Fibroblast of the aortic adventitia (primary cell): ENCODE results near the gene NOTCH1. TPM values are rescaled to one million over a fixed set of nuclear protein-coding genes. Genes with fewer than 3 reads are reported as not detected.

Experiments used
- DNase-seq: peaks from one replicate; pipeline ENCODE4 v3.0.0-alpha.2; 2010; ENCODE audit warnings: low read depth
- H3K4me3 ChIP-seq: 2 replicates; pipeline ENCODE4 v1.5.1; 2011; ENCODE audit warnings: low read depth, mild to moderate bottlenecking, control low read depth, low read length, moderate library complexity
- total RNA-seq: library from RNA; depleted of rRNA; stranded (reverse); fragments of >200 nt; gene quantifications from 2 replicates; pipeline ENCODE4 v1.2.3, GENCODE V29; 2012; ENCODE audit warnings: low replicate concordance
- TF ChIP-seq, protein P1 (sequence below): IDR thresholded peaks from 2 replicates; pipeline ENCODE4 v1.5.1; 2011; ENCODE audit warnings: mild to moderate bottlenecking, low read length, control low read depth, inconsistent platforms; ENCODE audit not compliant: insufficient read depth

The NOTCH1 gene
- total RNA-seq, 1 donor, result 8.8 TPM

DNA sequence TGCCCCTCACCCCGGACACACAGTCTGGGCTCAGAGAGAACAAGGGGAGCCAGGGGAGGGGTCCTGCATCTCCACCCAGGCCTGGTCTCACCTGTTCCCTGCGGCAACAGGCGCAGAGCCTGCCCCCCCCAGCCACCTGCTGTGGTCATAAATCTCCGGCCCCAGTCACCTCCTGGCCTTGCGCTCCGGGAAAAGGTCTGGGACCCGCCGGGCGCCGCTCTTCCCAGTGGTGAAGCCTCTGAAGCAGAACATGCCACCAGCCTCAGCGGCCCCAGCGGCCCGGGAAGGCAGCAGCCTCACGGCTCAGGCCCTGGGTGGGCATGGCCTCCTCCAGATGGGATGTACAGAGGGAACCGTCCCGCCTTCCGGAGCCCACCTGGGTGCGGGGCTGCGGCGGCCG lies 20.6 kb downstream of the NOTCH1 start:
- H3K4me3 ChIP-seq, result no peak overlapping the region
- TF ChIP-seq, protein P1, sequence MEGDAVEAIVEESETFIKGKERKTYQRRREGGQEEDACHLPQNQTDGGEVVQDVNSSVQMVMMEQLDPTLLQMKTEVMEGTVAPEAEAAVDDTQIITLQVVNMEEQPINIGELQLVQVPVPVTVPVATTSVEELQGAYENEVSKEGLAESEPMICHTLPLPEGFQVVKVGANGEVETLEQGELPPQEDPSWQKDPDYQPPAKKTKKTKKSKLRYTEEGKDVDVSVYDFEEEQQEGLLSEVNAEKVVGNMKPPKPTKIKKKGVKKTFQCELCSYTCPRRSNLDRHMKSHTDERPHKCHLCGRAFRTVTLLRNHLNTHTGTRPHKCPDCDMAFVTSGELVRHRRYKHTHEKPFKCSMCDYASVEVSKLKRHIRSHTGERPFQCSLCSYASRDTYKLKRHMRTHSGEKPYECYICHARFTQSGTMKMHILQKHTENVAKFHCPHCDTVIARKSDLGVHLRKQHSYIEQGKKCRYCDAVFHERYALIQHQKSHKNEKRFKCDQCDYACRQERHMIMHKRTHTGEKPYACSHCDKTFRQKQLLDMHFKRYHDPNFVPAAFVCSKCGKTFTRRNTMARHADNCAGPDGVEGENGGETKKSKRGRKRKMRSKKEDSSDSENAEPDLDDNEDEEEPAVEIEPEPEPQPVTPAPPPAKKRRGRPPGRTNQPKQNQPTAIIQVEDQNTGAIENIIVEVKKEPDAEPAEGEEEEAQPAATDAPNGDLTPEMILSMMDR, result no peak
- no peak for DNase-seq

DNA sequence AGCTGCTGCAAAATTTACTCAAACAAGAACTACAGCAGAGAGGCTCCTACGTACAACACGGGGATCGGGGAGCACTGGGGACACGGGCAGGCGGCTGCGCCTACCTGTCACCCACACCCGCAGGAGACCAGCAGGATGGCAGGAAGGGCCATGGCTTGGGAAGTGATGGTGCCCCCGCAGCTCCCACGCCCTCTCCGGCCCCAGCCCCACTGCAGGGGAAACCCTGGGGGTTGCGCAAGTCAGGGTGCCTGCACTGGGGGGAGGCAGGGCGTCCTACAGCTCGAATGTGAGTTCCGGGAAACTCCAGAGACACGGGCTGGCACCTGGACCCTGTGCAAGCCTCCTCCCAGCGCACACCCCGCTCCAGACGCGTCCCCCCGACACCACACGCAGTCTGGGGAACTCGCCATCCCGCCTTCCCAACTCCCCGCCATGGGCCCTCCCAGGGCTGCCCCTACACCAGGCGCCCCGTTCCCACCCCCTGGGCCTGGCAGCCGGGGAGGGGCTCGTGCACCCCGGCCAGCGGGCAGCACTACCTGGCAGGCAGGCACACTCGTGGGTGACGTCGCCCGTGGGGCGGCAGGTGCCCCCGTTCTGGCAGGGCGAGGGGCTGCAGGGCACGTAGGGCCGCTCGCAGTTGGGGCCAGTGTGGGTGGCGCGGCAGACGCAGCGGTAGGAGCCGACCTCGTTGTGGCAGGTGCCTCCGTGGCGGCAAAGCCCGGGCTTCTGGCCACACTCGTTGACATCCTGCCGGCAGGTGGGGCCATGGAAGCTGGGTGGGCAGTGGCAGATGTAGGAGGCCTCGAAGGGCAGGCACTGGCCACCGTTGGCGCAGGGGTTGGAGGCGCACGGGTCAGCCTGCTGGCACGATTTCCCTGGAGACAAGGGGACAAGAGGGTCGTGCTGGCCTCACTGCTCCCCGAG lies 23.3 kb downstream of the NOTCH1 start:
- H3K4me3 ChIP-seq, result no peak overlapping the region
- no peak for DNase-seq
- TF ChIP-seq, protein P1, result no peak

DNA sequence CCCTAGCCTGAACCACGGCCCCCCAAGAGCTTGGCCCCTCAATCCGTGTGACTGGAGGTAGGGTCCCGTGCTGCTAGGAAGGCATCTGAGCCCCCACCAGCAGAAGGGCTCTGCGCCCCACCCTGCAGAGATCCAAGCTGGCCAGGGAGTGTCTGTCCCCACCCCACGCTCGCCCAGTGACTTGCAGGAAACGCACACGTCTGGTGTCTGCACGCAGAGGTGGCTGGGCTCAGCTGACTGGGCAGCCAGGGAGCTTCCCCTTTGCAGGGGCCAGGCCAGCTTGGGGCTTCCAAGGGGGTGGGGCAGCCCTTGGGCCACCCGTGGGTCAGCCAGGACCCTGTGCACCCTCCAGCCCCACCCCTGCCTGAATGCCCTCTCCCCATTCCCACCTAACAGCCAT lies 24.3 kb downstream of the NOTCH1 start:
- H3K4me3 ChIP-seq, result no peak overlapping the region
- TF ChIP-seq, protein P1, result no peak
- no peak for DNase-seq

DNA sequence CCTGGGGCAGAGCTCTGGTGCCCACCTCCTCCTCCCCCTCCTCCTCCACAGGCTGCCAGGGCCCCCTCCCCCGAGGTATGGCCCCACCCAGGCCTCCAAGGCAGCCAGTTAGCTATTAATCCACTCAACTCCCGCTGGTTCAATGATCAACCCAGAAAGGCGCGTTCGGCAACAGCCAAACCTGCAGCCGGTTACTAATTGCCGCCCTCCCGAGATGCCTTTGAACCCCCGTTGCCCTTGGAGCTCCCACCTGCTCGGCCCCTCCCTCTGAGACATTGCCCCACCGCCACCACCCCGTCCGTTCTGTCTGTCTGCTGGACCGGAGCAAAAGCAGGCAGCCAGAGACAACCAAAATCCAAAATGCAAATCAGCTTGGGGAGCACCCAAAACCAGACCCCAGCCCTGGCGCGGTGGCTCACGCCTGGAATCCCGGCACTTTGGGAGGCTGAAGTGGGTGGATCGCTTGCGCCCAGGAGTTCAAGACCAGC lies 25.8 kb downstream of the NOTCH1 start:
- TF ChIP-seq, protein P1, result no peak
- DNase-seq, result no peak
- H3K4me3 ChIP-seq, result no peak overlapping the region

DNA sequence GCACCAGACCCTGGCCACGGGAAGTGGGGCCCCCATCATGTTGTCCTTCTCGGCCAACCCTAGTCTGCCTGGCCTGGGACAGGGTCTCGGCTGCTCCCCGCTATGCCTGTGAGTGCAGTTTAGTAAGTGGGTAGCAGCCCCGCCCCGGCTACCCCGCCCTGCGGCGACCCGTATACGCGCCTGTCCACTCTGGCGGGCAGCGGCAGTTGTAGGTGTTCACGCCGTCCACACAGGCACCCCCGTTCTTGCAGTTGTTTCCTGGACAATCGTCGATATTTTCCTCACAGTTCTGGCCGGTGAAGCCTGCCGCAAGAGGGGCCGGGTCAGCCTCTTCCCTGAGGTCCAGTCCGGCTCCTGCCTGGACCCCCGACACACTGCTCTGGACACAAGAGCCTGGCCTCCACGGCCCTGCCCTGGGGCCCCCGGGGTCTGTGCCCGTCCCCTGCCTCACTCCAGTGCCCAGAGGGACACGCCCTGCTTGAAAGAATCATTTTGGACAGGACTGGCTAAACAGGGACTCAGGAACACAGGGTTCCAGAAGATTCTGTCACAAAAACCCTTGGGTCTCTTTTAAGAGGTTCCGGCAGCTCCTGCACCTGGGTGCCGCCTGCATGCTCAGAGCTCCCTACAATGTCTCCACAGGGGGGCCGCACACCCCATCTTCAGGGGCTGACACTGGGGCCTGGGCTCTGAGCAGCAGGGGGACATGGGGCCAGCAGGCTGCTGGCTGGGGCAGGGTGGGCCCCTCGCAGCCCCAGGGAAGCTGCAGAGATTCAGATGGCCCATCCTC lies 26.4 kb downstream of the NOTCH1 start:
- TF ChIP-seq, protein P1, result no peak

DNA sequence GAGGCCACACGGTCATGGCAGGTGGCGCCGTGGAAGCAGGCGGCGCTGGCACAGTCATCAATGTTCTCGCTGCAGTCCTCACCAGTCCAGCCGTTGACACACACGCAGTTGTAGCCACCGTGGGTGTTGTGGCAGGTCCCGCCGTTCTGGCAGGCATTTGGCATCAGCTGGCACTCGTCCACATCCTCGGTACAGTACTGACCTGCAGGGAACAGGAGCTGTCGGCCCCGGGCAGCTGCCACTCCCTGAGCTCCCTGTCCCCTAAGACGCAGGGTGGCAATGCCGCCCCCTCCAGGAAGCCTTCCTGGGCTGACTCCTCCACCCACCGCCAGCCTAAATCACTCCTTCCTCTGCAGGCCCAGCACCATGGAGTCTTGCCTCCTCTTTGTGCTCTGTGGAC lies 27.2 kb downstream of the NOTCH1 start:
- DNase-seq, result no peak
- TF ChIP-seq, protein P1, result no peak
- H3K4me3 ChIP-seq, result no peak overlapping the region

More for the DNA sequence above, 26.4 kb downstream of the NOTCH1 start:
- no peak for DNase-seq
- H3K4me3 ChIP-seq, result no peak overlapping the region
